IgD-negative memory B cell (primary cell): ENCODE data around the gene B3GALT5. TPM values are rescaled to one million over a fixed set of nuclear protein-coding genes. Genes with fewer than 3 reads are reported as not detected.
A peak's percentile ranks its signal among the peaks of the same experiment; 100 is the strongest.

Source experiments
- H3K27ac Mint-ChIP-seq, 3 donors: one replicate each; pipeline ENCODE4 v1.8.0; 2020 to 2022; ENCODE audit warnings: mild to moderate bottlenecking in 3 of 3, mixed read lengths in 3 of 3, moderate library complexity in 1 of 3
- H3K27me3 Mint-ChIP-seq: one replicate; pipeline ENCODE4 v1.8.0; 2021; ENCODE audit warnings: mixed read lengths
- H3K36me3 Mint-ChIP-seq: one replicate; pipeline ENCODE4 v1.8.0; 2020; ENCODE audit warnings: mild to moderate bottlenecking, mixed read lengths
- H3K4me1 Mint-ChIP-seq, 3 donors: one replicate each; pipeline ENCODE4 v1.8.0; 2020 to 2022; ENCODE audit warnings: mixed read lengths in 3 of 3, mild to moderate bottlenecking in 1 of 3
- H3K4me3 Mint-ChIP-seq, 4 donors: one replicate each; pipeline ENCODE4 v1.8.0; 2020 to 2022; ENCODE audit warnings: mild to moderate bottlenecking in 4 of 4, mixed read lengths in 4 of 4, moderate library complexity in 3 of 4
- H3K9me3 Mint-ChIP-seq, 3 donors: one replicate each; pipeline ENCODE4 v1.8.0; 2020 to 2021; ENCODE audit warnings: mixed read lengths in 3 of 3, mild to moderate bottlenecking in 1 of 3
- polyA plus RNA-seq: library from polyadenylated mRNA; unstranded; fragments of 300-500 nt; fragmentation: Illumina TruSeq; gene quantifications from one replicate; pipeline ENCODE4 v1.2.3, GENCODE V29; 2021

B3GALT5 gene
- polyA plus RNA-seq, 1 donor from 2014 or later: not detected

DNA sequence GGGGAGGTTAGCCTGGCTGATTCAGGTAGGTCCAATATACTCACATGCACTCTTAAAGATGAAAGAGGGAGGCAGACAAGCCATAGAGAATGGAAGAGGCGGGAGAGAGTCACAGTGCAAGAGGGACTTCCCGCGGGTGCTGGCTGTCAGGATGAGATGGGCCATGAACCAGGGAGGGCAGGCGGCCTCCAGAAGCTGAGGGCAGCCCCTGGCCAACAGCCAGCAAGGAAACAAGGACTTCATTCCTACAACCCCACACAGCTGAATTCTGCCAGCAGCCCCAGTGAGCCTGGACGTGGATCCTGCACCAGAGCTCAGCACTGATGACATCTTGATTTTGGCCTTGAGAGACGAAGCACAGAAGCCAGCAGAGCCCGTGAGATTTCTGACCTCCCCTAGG lies 15.1 kb upstream of the B3GALT5 start:
- peaks cover 0 to 2% (median 0%) of the 10 kb centered on the region in 3 donors for H3K4me1 Mint-ChIP-seq
- peaks cover 2% of the 10 kb centered on the region for H3K27me3 Mint-ChIP-seq
- no peak overlapping the region for H3K4me3 Mint-ChIP-seq
- H3K36me3 Mint-ChIP-seq: no peaks in the 10 kb centered on the region
- H3K9me3 Mint-ChIP-seq: peaks cover 0 to 5% (median 0%) of the 10 kb centered on the region in 3 donors
- no peak overlapping the region for H3K27ac Mint-ChIP-seq

DNA sequence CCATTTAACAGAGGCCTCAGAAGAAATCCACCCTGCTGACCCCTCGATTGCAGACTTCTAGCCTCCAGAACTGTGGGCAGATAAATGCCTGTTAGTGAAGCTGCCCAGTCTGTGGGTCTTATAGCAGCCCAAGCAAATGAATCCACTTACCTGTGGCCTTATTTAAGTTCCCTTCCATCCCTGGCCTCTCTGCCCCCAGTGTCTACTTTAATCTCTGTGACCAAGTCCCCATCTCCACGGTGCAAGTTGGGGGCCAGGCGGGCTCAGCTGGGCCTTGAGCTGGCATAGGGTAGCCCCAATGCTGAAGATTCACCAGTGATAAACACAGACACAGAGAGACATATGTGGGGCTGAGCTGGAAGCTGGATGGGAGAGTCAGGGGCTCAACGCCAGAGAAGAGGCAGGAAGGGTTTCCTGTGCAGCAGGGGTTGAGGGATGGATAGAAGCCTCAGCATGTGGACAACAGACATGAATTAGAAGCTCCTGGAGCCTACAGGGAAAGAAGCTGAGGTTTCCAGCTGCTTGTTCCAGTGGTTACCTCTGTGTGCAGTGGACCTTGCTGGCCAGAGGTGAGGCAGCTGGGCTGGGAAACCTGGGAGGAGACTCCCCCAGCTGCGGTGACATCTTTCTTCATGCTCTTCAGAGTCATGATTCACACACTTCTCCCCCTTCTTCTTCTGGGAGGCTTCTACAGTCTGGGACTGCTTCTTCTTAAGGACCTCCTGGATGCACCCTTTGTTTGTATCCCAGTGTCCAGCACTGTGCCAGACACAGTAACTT lies 13.4 kb upstream of the B3GALT5 start:
- Mint-ChIP-seq H3K4me3 (no peak overlapping the region), H3K27me3 (peaks cover 2% of the 10 kb centered on the region), H3K9me3 (peaks cover 0 to 5% (median 0%) of the 10 kb centered on the region in 3 donors), H3K4me1 (peaks cover 0 to 2% (median 0%) of the 10 kb centered on the region in 3 donors), H3K36me3 (no peaks in the 10 kb centered on the region), H3K27ac (no peak overlapping the region)

DNA sequence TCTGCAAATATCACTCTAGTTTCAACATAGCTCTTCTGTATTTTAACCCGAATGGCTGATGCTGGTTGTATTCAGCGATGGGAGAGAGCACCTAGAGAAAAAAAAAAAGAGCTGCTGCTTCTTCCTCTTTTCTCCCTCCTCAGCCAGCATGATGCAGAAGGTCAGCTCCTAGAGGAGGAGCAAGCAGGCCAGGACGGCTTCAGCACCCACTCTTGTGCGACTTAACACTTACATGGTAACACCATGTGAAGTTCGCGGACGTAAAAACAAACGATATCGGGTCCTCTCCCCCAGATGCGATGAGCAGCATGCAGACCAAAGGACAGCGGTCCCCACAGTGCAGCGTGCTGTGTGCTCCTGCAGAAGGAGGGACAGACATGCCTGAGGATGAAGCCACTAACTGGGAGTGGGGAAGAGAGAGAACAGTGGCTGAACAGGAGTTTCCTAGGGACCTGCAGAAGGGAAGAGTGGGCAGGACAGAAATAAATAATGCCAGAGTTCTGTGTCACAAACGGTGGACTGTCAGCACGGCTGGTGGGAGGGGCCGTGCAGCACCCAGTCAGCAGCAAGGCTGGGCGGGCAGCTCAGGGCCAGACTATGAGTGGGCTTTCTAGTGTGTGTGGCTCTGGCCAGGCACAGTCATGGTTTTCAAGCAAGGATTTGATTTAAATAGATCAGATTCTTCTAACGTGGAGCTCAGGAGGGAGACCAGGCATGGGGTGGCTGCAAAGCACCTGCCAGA lies 11.4 kb upstream of the B3GALT5 start:
- Mint-ChIP-seq H3K36me3 (no peaks in the 10 kb centered on the region), H3K27ac (peak overlapping the region in 1 of 3 donors; percentile 31), H3K4me3 (no peak overlapping the region), H3K9me3 (peaks cover 0 to 5% (median 0%) of the 10 kb centered on the region in 3 donors), H3K4me1 (peaks cover 0 to 2% (median 0%) of the 10 kb centered on the region in 3 donors), H3K27me3 (peaks cover 2% of the 10 kb centered on the region)

DNA sequence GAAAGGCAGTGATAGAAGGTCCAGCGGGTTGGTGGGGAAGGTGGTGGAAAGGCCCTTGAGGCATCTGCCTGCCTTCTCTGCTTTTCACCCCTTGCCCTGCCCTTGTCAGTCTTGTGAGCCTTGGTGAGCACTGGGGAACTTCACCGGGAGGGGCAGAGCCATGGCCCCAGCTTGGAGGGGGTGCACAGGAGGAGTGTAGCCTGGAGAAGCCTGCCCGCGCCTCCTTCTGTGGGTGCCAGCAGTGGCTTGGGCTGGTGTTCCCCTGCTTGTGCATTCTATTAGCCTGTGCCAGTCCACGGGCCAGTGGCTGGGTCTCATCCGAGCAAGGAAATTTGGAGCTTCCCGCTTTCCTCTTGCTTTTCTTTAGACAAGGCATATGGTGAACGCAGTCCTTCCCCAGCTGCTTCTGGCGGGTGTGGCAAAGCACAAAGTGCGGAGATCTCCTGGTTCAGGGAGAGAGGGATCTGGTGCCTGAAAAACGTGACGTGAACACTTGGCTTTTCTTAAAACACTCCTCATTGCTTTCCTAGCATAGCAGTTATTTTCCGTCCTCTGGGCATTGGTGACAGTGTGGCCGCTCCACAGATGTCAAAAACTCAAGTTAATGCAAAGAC lies 10.6 kb upstream of the B3GALT5 start:
- Mint-ChIP-seq H3K9me3 (peaks cover 0 to 5% (median 0%) of the 10 kb centered on the region in 3 donors), H3K27ac (peak overlapping the region in 1 of 3 donors; percentile 31), H3K4me1 (peaks cover 0 to 2% (median 0%) of the 10 kb centered on the region in 3 donors), H3K4me3 (peak overlapping the region in 1 of 4 donors; percentile 47), H3K36me3 (no peaks in the 10 kb centered on the region), H3K27me3 (peaks cover 2% of the 10 kb centered on the region)

DNA sequence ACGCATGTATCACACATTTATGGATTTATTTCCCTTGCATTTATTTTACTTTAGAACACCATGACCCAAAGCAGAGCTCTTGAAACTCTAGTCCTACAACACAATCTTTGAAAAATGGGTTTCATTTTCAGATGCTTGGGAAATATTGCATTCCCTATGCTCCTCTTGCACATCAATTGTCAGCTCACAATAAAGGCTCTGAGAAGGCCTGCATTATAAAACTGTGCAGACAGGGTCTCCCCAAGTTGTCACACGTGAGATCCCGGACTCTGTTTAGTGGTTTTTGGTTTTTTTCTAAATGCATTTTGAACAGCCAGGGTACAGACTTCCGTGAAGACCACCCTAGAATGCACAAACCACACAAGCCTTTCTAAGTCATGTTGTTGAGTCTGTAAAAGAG lies 9.9 kb upstream of the B3GALT5 start:
- Mint-ChIP-seq H3K27me3 (peaks cover 2% of the 10 kb centered on the region), H3K4me3 (no peak overlapping the region), H3K9me3 (peaks cover 0 to 4% (median 0%) of the 10 kb centered on the region in 3 donors), H3K27ac (no peak overlapping the region), H3K4me1 (peaks cover 0 to 2% (median 0%) of the 10 kb centered on the region in 3 donors), H3K36me3 (no peaks in the 10 kb centered on the region)

DNA sequence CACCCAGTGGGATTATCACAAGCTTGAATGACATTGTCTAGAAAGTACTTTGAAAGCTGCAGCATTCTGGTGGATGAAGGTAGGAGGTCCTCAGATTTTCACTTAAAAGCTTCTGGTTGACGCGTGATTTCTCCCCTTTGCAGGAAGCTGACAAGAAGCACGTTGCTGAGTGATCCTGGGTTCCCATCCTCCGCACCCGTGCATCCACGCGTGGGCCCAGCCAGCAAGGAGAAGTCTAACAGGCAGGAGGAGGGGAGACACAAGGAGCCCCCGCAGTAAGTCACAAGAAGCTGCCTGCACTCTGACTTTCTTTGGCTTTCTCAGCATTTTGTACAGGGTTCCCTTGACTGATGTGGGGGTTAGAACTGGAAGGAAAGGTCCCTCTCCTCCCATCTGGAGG lies 7.8 kb upstream of the B3GALT5 start:
- H3K4me3 Mint-ChIP-seq: no peak overlapping the region
- no peaks in the 10 kb centered on the region for H3K36me3 Mint-ChIP-seq
- H3K27me3 Mint-ChIP-seq: peaks cover 2% of the 10 kb centered on the region
- H3K9me3 Mint-ChIP-seq: no peaks in the 10 kb centered on the region
- H3K27ac Mint-ChIP-seq: no peak overlapping the region
- H3K4me1 Mint-ChIP-seq: peaks cover 0 to 2% (median 0%) of the 10 kb centered on the region in 3 donors

DNA sequence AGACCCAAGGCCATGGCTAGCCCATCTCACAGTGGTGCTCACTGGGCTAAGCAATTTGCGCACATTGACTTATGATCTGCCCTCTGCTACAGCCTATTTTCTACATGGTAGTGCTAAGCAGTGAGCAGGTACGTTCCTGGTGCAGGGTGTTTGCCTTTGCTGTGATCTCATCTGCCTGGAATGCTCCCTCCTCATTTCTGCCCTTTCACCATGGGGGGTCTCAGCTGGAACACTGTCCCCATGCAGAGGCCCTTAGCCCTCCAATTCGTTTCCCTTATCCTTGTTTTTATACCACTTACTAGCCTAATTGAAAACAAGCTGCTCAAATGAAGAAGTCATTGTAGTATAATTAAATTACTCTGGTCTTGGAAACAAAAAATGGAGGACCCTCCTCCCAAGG lies 2.0 kb upstream of the B3GALT5 start:
- no peaks in the 10 kb centered on the region for H3K36me3 Mint-ChIP-seq
- peaks cover 22% of the 10 kb centered on the region for H3K27me3 Mint-ChIP-seq

DNA sequence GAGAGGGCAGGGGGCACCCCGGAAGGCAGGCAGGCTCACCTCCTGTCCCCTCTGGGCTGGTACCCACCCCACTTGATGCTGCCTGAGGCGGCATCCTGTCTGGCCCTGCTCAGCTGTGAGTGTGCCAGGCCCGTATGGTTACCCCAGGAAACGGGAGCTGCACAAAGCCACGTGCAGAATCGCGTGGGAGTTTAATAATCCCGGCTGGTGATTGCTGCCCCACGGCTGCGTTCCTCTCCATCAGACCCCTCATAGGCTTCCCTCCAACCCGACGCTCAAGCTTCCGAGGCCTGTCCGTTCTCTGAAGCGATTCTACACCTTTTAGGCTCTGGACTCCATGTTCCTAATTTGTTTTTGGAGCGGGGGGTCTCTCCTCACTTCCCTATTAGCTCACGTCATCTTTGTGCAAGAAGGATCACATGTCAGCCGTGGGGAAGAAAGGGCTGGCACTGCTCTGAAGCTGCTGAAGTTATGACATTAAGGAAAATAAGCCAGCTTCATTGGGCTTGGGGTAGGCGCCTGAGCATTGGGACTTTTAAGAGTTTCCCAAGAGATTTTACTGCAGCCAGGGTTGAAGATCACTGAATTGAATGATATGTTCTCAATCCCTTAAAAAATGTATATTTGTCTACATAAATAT lies 1.1 kb upstream of the B3GALT5 start:
- Mint-ChIP-seq H3K4me3 (no peak overlapping the region), H3K27ac (no peak overlapping the region), H3K36me3 (no peaks in the 10 kb centered on the region), H3K27me3 (peaks cover 22% of the 10 kb centered on the region), H3K4me1 (peaks cover 0 to 2% (median 0%) of the 10 kb centered on the region in 3 donors), H3K9me3 (peaks cover 2 to 6% (median 3%) of the 10 kb centered on the region in 3 donors)

More for the DNA sequence above, 2.0 kb upstream of the B3GALT5 start:
- Mint-ChIP-seq H3K27ac (no peak overlapping the region), H3K4me1 (peaks cover 0 to 2% (median 0%) of the 10 kb centered on the region in 3 donors), H3K9me3 (peaks cover 2 to 3% (median 2%) of the 10 kb centered on the region in 3 donors), H3K4me3 (no peak overlapping the region)

DNA sequence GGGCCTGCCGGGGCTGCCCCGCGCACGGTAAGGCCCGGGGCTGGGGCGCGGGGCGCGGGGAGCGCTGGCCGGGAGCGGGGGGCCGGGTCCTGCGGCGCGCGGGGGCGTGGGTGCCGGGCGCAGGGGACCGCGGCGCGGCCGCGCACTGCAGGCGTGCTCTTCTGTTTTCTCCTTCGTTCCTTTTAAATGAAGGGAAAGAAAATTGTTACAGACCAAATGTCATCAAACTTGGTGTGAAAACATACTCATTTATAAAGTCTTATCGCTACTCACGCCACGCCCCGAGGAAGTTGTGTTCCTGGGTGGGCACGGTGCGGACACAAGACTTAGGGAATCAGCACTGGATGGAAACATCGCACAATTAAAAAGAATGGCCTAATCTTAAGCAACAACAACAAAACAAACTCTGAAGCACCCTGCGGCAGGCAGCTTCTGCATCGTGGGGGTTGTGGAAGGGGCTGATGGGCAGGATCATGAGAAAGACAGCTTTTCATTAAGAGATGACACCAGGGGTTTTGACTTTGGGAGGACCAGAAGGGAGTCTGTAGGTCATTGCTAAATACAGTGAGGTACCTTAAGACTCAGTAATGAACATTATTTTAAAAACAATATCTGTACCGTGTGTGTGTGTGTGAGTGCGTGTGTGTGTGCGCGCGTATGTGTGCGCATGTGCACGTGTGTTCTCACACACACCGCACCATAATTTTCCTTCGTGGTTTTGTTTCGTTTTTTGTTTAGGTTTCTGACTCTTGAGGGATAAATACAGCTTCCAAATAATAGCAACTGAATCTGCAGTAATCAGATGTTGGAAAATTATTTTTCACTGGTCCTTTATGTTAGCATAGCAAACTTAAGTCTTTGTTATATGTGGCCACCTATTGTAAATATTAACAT lies 548 bp downstream of the B3GALT5 start:
- peaks cover 22% of the 10 kb centered on the region for H3K27me3 Mint-ChIP-seq
- peaks cover 0 to 2% (median 0%) of the 10 kb centered on the region in 3 donors for H3K4me1 Mint-ChIP-seq
- peak overlapping the region in 1 of 3 donors; percentile 43 for H3K27ac Mint-ChIP-seq
- peak overlapping the region in 1 of 4 donors; percentile 53 for H3K4me3 Mint-ChIP-seq
- no peaks in the 10 kb centered on the region for H3K36me3 Mint-ChIP-seq
- H3K9me3 Mint-ChIP-seq: peaks cover 2 to 7% (median 3%) of the 10 kb centered on the region in 3 donors

DNA sequence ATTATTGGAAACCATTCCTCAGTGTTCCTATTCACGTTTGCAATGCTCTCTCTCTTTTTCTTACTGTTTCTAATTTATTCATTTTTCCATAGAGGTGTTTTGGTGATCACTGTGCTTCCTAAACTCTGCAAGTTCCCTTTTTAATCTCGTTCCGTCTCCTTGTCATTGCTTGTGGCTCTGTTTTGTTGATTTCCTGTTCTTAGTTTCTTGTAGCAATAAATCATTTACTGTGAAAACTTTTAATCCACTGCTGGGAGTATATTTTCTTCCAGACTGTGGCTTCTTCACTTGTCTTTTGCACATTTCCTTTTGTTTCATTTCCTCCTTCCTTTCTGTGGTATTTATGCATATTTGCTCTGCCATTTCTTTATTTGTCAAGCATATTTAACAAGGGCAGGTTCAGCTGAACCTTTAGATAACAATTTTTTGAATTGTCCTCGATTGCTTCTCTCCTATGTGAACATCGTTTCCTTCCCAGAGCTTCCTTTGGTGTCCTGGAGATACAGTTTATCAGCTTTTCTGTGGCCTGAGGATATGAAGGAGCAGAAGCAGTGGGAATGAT lies 3.6 kb downstream of the B3GALT5 start:
- no peak overlapping the region for H3K27ac Mint-ChIP-seq
- peaks cover 2% of the 10 kb centered on the region for H3K36me3 Mint-ChIP-seq
- H3K9me3 Mint-ChIP-seq: peaks cover 4 to 12% (median 7%) of the 10 kb centered on the region in 3 donors
- H3K4me1 Mint-ChIP-seq: peaks cover 0 to 2% (median 0%) of the 10 kb centered on the region in 3 donors
- H3K27me3 Mint-ChIP-seq: peaks cover 20% of the 10 kb centered on the region
- H3K4me3 Mint-ChIP-seq: no peak overlapping the region

DNA sequence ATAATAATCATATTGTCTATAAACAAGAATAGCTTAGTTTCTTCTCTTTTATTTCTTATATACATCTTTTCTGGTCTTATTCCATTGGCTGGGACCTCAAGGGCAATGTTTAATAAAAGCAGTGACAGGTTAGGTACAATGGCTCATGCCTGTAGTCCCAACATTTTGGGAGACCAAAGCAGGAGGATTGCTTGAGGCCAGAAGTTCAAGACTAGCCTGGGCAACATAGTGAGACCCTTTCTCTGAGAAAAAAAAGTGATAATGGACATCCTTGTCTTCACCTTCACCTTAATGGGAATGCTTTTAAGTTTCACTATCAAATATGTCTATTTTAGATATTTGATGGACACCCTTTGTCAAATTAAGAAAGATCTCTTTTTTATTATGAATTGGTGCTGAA lies 8.1 kb downstream of the B3GALT5 start:
- H3K36me3 Mint-ChIP-seq: peaks cover 2% of the 10 kb centered on the region
- no peak overlapping the region for H3K27ac Mint-ChIP-seq
- H3K4me3 Mint-ChIP-seq: peak overlapping the region in 1 of 4 donors; percentile 22
- no peaks in the 10 kb centered on the region for H3K27me3 Mint-ChIP-seq
- H3K4me1 Mint-ChIP-seq: no peaks in the 10 kb centered on the region
- peaks cover 6 to 20% (median 11%) of the 10 kb centered on the region in 3 donors for H3K9me3 Mint-ChIP-seq

DNA sequence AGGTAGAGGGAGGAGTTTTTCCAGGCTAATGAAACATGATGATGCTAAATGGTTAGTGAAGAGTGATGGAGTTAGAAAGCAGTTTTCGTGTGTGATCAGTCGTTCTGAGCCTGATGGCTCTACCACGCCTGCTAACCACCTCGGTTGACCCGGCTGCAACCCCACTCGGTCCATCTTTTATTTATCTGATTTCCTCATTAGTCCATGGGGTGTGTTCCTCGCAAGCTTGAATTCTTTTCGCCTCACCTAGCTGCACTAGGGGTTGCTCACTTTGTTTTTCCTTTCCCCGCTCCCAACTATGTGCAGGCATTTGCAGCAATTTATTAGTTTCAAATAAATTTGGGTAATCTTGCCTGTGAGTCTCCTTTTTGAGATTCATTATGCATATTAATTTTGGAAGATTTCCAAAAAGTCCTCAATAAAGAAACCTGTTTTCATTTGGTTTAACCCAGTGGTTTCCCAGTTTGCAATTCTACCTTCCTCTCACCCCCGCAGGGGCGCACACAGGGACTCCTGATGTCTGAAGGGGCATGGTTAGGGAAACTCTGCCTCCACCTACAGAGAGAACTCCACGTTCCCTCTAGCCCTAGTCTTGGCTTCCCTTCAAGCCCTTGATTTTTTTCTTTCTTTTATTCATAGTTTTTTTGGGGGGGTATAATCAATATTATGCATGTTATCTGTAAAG lies 12.6 kb downstream of the B3GALT5 start:
- Mint-ChIP-seq H3K27me3 (no peaks in the 10 kb centered on the region), H3K36me3 (peaks cover 3% of the 10 kb centered on the region), H3K4me1 (no peaks in the 10 kb centered on the region), H3K4me3 (peak overlapping the region in 1 of 4 donors; percentile 60), H3K9me3 (peaks cover 4 to 11% (median 10%) of the 10 kb centered on the region in 3 donors), H3K27ac (no peak overlapping the region)

DNA sequence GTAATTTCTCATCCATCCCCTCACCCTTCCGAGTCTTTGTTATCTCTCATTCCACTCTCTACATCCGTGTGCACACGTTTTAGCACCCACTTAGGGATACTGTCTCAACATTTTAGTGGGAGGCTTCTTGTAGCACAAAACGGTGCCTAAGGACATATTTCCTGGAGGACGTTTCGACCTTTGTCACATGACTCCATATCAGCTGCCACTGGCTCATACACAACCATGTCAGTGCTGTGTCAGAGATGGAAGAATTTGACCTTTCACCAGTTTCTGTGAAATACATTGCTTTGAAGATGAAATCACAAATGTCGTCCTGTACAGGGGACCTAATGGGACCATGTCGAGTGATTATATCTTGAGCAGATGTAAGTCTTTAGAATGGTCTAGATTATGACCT lies 15.6 kb downstream of the B3GALT5 start:
- Mint-ChIP-seq H3K4me1 (no peaks in the 10 kb centered on the region), H3K27ac (no peak overlapping the region), H3K36me3 (peaks cover 4% of the 10 kb centered on the region), H3K9me3 (peaks cover 7 to 14% (median 10%) of the 10 kb centered on the region in 3 donors), H3K27me3 (no peaks in the 10 kb centered on the region), H3K4me3 (no peak overlapping the region)
